Measurements from ENCODE around the gene CNTNAP2. TPM values are rescaled to one million over a fixed set of nuclear protein-coding genes. Genes with fewer than 3 reads are reported as not detected.

The CNTNAP2 gene
- total RNA-seq, 2 experiments from 2014 or later: 0.28 TPM; not detected in 1

DNA sequence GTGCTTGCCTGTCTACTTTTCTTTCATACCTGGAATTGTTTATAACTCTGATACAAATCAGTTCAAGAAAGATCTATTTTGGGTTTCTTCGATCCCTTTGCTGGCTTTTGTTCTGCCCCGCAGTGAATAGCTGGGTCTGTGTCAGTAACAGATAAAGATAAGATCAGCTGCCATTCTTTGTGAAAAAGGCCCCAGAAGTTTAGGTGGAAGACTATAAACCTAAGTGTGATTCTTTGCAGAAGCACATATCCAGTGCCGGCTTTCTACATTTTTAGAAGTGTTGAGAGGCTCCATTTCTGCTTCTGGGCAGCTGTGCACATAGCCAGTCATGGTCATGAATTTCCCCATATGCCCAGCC, 1787.6 kb downstream of the CNTNAP2 start:
- no peak for DNase-seq (ENCODE audit: low spot score)
- Histone ChIP-seq H2AFZ (ENCODE audit: low read length) (no peak overlapping the region), H3K4me1 (ENCODE audit: insufficient read depth, low read length, poor library complexity, severe bottlenecking) (no peaks in the 10 kb centered on the region), H3K4me3 (ENCODE audit: low read depth, low read length, poor library complexity, severe bottlenecking) (no peak overlapping the region), H3K9me2 (ENCODE audit: insufficient read depth, low read length) (no peaks in the 10 kb centered on the region), H3K27ac (ENCODE audit: low read depth, low read length, poor library complexity, severe bottlenecking) (no peak overlapping the region), H3K79me2 (ENCODE audit: insufficient read depth, low read depth, low read length) (no peaks in the 10 kb centered on the region), H4K20me1 (ENCODE audit: insufficient read depth, low read length) (no peaks in the 10 kb centered on the region), H3K4me2 (ENCODE audit: low read length) (no peak overlapping the region), H3K36me3 (ENCODE audit: insufficient read depth, low read length) (no peaks in the 10 kb centered on the region), H3K9me3 (ENCODE audit: low read length) (no peaks in the 10 kb centered on the region)
- BruUV-seq (replicated peaks): no TSS peak
- CTCF ChIA-PET (ENCODE audit: unreplicated experiment): no interaction called here
- POLR2A ChIA-PET: no interaction called here
- no peak for TF ChIP-seq EZH2phosphoT487 (IDR thresholded peaks at IDR 0.05; ENCODE audit: borderline replicate concordance, low read depth, low read length)
- TF ChIP-seq, protein P1, sequence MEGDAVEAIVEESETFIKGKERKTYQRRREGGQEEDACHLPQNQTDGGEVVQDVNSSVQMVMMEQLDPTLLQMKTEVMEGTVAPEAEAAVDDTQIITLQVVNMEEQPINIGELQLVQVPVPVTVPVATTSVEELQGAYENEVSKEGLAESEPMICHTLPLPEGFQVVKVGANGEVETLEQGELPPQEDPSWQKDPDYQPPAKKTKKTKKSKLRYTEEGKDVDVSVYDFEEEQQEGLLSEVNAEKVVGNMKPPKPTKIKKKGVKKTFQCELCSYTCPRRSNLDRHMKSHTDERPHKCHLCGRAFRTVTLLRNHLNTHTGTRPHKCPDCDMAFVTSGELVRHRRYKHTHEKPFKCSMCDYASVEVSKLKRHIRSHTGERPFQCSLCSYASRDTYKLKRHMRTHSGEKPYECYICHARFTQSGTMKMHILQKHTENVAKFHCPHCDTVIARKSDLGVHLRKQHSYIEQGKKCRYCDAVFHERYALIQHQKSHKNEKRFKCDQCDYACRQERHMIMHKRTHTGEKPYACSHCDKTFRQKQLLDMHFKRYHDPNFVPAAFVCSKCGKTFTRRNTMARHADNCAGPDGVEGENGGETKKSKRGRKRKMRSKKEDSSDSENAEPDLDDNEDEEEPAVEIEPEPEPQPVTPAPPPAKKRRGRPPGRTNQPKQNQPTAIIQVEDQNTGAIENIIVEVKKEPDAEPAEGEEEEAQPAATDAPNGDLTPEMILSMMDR (conservative IDR thresholded peaks at IDR 0.05; ENCODE audit: low read length): no peak
- intact Hi-C loops (cut with micrococcal nuclease; ENCODE audit: unreplicated experiment): no loop called here

- Histone ChIP-seq H3K4me3 (ENCODE audit: low read depth, low read length, poor library complexity, severe bottlenecking) (no peak overlapping the region), H3K9me3 (ENCODE audit: low read length) (no peaks in the 10 kb centered on the region), H3K9me2 (ENCODE audit: insufficient read depth, low read length) (no peaks in the 10 kb centered on the region), H3K4me2 (ENCODE audit: low read length) (no peak overlapping the region), H3K79me2 (ENCODE audit: insufficient read depth, low read depth, low read length) (no peaks in the 10 kb centered on the region), H3K27ac (ENCODE audit: low read depth, low read length, poor library complexity, severe bottlenecking) (no peak overlapping the region), H4K20me1 (ENCODE audit: insufficient read depth, low read length) (no peaks in the 10 kb centered on the region), H2AFZ (ENCODE audit: low read length) (no peak overlapping the region), H3K4me1 (ENCODE audit: insufficient read depth, low read length, poor library complexity, severe bottlenecking) (no peaks in the 10 kb centered on the region), H3K36me3 (ENCODE audit: insufficient read depth, low read length) (no peaks in the 10 kb centered on the region)
- CTCF ChIA-PET (ENCODE audit: unreplicated experiment): no interaction called here
- no peak for DNase-seq (ENCODE audit: low spot score)
- BruUV-seq (replicated peaks): no TSS peak
- intact Hi-C loops (cut with micrococcal nuclease; ENCODE audit: unreplicated experiment): no loop called here
- TF ChIP-seq EZH2phosphoT487 (IDR thresholded peaks at IDR 0.05; ENCODE audit: borderline replicate concordance, low read depth, low read length): no peak
- TF ChIP-seq, protein P1 (conservative IDR thresholded peaks at IDR 0.05; ENCODE audit: low read length): no peak
- POLR2A ChIA-PET: no interaction called here
These were observed 1793.0 kb downstream of the CNTNAP2 start for GRCh38 chr7:147909431-147910148.

DNA sequence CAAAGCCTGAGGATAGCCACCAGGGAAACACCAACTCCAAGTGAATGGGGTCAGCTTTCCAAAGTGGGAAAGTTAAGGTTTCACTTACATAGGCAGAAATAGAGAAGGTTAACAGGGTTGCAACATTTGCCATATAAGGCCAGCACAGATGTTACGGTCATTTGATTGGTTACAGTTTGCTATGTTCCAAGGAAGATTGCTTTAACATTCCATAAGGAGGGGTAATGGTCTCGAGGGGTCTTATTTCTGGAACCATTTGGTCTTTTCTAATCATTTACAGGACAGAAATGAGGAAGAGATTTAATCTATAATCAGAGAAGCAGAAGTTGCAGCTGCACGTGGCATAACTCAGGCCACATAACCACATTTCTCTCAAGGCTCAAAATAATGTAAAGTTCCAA, 1794.6 kb downstream of the CNTNAP2 start:
- ChIA-PET POLR2A (interaction anchor here (0.8 kb wide), 1 partner anchor 9 kb away, joined by 4 read pairs; no protein-coding TSS in a partner anchor), CTCF (ENCODE audit: unreplicated experiment) (no interaction called here)
- Histone ChIP-seq H3K4me1 (ENCODE audit: insufficient read depth, low read length, poor library complexity, severe bottlenecking) (no peaks in the 10 kb centered on the region), H2AFZ (ENCODE audit: low read length) (no peak overlapping the region), H3K27ac (ENCODE audit: low read depth, low read length, poor library complexity, severe bottlenecking) (no peak overlapping the region), H3K9me3 (ENCODE audit: low read length) (no peaks in the 10 kb centered on the region), H3K79me2 (ENCODE audit: insufficient read depth, low read depth, low read length) (no peaks in the 10 kb centered on the region), H4K20me1 (ENCODE audit: insufficient read depth, low read length) (no peaks in the 10 kb centered on the region), H3K4me3 (ENCODE audit: low read depth, low read length, poor library complexity, severe bottlenecking) (no peak overlapping the region), H3K4me2 (ENCODE audit: low read length) (no peak overlapping the region), H3K9me2 (ENCODE audit: insufficient read depth, low read length) (no peaks in the 10 kb centered on the region), H3K36me3 (ENCODE audit: insufficient read depth, low read length) (no peaks in the 10 kb centered on the region)
- BruUV-seq (replicated peaks): no TSS peak
- TF ChIP-seq EZH2phosphoT487 (IDR thresholded peaks at IDR 0.05; ENCODE audit: borderline replicate concordance, low read depth, low read length): no peak
- TF ChIP-seq, protein P1 (conservative IDR thresholded peaks at IDR 0.05; ENCODE audit: low read length): no peak
- no peak for DNase-seq (ENCODE audit: low spot score)
- intact Hi-C loops (cut with micrococcal nuclease; ENCODE audit: unreplicated experiment): no loop called here
